AG04450 (cell line): ENCODE results near the gene EHMT1. TPM values are rescaled to one million over a fixed set of nuclear protein-coding genes. Genes with fewer than 3 reads are reported as not detected.

ENCODE experiments used
- CTCF ChIA-PET: fragments of 300-600, 350-600 bp; formaldehyde crosslinking; extraction: SDS; loops from one replicate; lab custom pipeline; 2022; ENCODE audit warnings: antibody characterized with exemption, inconsistent platforms; lab: Charles Lee
- POLR2A ChIA-PET: fragments of 350-600 bp; formaldehyde crosslinking; extraction: SDS; loops from one replicate; lab custom pipeline; 2021; ENCODE audit warnings: antibody characterized with exemption, inconsistent platforms; lab: Yijun Ruan, JAX
- DNase-seq: peaks from one replicate; pipeline ENCODE4 v3.0.0-alpha.2; 2011; ENCODE audit warnings: low read depth, low spot score
- H3K27ac ChIP-seq: one replicate; pipeline ENCODE4 v1.5.1; 2012; ENCODE audit warnings: low read depth, low read length, control low read depth
- H3K27me3 ChIP-seq: one replicate; pipeline ENCODE4 v1.6.0; 2012; ENCODE audit warnings: low read length; ENCODE audit not compliant: control insufficient read depth, insufficient read depth
- H3K4me3 ChIP-seq: 2 replicates; pipeline ENCODE4 v1.5.1; 2011; ENCODE audit warnings: mild to moderate bottlenecking, low read depth, low read length, control low read depth
- H3K9me3 ChIP-seq: 2 replicates; pipeline ENCODE4 v1.5.1; 2012; ENCODE audit warnings: low read length; ENCODE audit not compliant: control insufficient read depth, insufficient read depth
- polyA plus RNA-seq: library from polyadenylated mRNA; depleted of rRNA; stranded (reverse); fragments of >200 nt; gene quantifications from 2 replicates; pipeline ENCODE4 v1.2.3, GENCODE V29; 2011
- TF ChIP-seq, protein P1 (sequence below): IDR thresholded peaks from 2 replicates; pipeline ENCODE4 v1.5.1; 2011; ENCODE audit warnings: low read depth, low read length, control low read depth, inconsistent platforms

Gene EHMT1
- polyA plus RNA-seq, 1 experiment: 26.1 TPM

DNA sequence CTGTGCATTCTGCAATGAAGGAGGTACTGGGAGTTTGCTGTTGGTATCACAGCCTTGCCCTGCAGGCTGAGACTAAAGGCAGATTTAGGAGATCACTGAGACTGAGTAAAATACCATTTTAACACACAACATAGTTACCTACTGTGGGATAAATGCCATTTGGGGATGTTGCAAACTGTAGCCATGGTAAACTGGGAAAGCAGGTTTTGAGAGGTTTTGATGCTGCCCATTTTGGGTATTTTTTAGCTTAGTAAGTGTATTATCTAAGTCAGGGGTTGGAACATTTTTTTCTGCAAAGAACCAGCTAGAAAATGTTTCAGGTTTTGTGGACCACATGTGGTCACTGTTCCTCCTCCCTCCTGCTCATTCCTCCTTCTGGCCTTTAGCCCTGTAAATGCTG is 108.9 kb downstream of the EHMT1 start:
- TF ChIP-seq, protein P1, sequence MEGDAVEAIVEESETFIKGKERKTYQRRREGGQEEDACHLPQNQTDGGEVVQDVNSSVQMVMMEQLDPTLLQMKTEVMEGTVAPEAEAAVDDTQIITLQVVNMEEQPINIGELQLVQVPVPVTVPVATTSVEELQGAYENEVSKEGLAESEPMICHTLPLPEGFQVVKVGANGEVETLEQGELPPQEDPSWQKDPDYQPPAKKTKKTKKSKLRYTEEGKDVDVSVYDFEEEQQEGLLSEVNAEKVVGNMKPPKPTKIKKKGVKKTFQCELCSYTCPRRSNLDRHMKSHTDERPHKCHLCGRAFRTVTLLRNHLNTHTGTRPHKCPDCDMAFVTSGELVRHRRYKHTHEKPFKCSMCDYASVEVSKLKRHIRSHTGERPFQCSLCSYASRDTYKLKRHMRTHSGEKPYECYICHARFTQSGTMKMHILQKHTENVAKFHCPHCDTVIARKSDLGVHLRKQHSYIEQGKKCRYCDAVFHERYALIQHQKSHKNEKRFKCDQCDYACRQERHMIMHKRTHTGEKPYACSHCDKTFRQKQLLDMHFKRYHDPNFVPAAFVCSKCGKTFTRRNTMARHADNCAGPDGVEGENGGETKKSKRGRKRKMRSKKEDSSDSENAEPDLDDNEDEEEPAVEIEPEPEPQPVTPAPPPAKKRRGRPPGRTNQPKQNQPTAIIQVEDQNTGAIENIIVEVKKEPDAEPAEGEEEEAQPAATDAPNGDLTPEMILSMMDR: no peak
- ChIA-PET POLR2A (no interaction called here), CTCF (interaction anchor here (1.0 kb wide), 1 partner anchor 55 kb away, joined by 3 read pairs; no protein-coding TSS in a partner anchor)
- peaks cover 17% of the 10 kb centered on the region for H3K9me3 ChIP-seq
- no peak for DNase-seq
- no peak overlapping the region for H3K4me3 ChIP-seq
- no peaks in the 10 kb centered on the region for H3K27me3 ChIP-seq
- H3K27ac ChIP-seq: no peak overlapping the region

DNA sequence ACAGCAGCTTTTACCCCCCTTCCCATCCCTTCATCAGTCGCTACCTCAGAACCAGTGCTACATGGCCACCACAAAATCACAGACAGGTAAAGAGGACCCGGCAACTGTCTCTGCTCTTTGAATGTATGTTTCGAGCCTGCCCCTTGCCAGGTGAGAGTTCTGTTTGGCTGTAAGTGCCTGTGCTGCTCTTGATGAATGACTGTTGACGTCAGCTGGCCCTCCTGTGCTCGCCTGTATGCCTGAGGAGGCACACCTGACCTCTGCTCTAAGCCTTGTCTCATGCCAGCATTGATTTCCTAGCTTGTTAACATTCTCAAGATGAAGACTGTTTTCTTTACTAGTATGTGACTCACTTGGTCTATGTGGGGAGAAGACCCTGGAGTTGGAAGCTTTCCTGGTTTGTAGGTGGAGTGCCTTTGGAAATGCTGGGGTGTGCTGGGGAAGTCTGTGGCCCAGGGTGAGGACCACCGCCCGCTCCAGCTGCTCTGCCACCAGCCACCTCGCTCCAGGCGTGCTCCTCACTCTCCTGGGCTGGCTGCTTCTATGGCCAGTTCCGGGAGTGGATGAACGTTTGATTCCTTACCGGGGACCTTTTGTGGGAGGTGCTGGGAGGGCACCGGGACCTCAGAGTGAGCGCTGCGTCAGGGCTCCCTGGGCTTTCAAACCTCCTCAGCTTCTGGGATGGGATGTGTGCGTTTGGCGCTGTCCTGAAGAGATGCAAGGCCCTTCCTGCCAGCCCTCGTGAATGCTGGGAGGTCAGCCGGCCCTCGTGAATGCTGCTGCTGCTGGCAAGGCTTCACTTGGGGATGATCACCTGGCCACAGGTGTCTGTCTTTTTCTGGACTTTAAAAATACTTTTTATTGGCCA is 109.9 kb downstream of the EHMT1 start:
- TF ChIP-seq, protein P1: no peak
- peaks cover 21% of the 10 kb centered on the region for H3K9me3 ChIP-seq
- no peak overlapping the region for H3K4me3 ChIP-seq
- H3K27me3 ChIP-seq: no peaks in the 10 kb centered on the region
- no peak overlapping the region for H3K27ac ChIP-seq
- ChIA-PET POLR2A (no interaction called here), CTCF (interaction anchor here (1.0 kb wide), 1 partner anchor 56 kb away, joined by 3 read pairs; no protein-coding TSS in a partner anchor)
- DNase-seq: no peak

DNA sequence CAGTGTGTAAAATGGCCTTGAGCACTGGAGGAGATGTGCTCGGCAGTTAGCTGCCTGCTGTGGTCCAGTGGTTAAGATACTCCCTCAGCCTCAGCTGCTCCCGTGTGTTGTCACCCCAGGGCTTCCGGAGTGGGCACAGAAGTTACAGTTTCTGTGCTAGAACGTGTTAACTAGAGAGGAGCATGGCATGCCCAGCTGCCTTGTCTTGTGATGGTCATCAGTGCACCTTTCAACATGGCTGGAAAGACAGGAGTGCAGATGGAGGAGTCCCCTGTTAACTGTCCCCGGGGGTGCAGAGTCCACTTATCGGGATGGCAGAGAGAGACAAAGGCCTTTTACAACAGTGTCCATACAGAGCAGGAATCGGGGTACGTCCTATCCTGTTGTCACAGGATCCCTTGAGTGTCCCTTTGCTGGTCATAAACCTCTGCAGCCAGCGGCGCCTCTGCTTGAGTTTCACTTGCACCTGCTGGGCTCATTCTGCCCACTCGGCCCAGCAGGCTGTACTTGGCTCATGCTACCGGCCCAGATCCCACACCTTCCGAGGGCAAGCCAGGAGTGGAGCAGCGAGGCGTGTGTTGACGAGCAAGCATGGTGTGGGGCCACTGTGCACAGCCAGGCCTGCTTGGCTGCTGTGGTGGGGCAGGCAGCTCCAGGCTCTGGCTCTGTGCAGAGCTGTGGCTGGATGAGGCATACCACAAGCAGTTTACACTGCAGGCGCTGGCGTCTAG is 112.6 kb downstream of the EHMT1 start:
- TF ChIP-seq, protein P1: no peak
- H3K4me3 ChIP-seq: no peak overlapping the region
- CTCF ChIA-PET: interaction anchor here (1.3 kb wide), 1 partner anchor 58 kb away, joined by 3 read pairs; no protein-coding TSS in a partner anchor
- H3K9me3 ChIP-seq: peaks cover 17% of the 10 kb centered on the region
- DNase-seq: no peak
- POLR2A ChIA-PET: no interaction called here
- no peak overlapping the region for H3K27ac ChIP-seq
- H3K27me3 ChIP-seq: no peaks in the 10 kb centered on the region

DNA sequence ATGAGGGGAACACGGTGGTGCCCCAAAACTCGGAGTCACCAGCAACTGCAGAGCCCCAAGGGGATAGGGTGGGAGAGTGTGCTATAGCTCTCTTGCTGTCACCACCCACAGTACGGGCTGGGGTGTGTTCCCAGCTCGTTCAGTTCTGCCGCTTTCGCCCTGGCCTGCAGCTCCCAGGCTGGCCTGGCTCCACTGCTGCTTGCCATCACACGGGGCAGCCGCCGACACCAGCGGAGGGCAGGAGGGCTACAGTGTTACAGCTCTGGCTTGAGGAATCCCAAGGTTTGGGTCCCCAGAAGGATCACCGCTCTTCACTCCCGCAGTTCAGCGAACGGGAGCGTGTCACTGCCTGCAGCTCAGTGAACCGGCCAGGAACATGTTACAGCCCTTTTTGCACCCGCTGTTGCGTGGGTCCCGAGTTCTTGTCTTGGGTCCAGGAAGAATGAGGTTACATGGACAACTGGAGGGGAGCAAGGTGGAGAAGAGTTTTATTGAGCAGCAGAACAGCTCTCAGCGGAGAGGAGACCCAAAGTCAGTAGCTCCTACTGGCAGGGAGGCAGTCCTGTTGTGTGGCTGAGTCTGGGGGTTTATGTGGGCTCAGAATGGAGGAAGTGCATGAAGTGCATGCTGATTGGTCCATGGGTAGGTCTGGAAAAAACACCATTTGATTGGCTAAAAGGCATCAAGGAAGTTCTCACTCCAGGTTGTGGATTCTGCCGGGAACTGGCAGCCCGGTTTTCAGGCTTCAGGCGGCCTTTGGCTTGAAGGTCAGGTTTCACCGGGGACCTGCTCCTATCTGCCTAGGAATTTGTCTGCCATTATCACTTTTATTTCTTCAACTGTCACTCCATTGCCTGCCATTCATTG is 113.4 kb downstream of the EHMT1 start:
- Histone ChIP-seq H3K27me3 (no peaks in the 10 kb centered on the region), H3K27ac (no peak overlapping the region), H3K9me3 (peaks cover 17% of the 10 kb centered on the region), H3K4me3 (no peak overlapping the region)
- POLR2A ChIA-PET: no interaction called here
- CTCF ChIA-PET: no interaction called here
- TF ChIP-seq, protein P1: no peak
- DNase-seq: no peak
